Stimulated activated CD4-positive, alpha-beta T cell treated with anti-CD3 and anti-CD28 coated beads, Interleukin-15, amount 100 ng/mL, for 48 hours (primary cell): ENCODE results near the gene TP53AIP1.

Source experiments
- DNase-seq, 2 donors: peaks; one replicate each; pipeline ENCODE4 v3.0.0-alpha.2; 2020; ENCODE audit warnings: low read depth in 2 of 2

TP53AIP1 gene

GRCh38 chr11:128906185-128907050, 36.3 kb downstream of the TP53AIP1 start:
- DNase-seq: no peak

GRCh38 chr11:128905345-128906184, 37.1 kb downstream of the TP53AIP1 start:
- DNase-seq: no peak

GRCh38 chr11:128904656-128905344, 37.9 kb downstream of the TP53AIP1 start:
- DNase-seq: no peak

GRCh38 chr11:128904303-128904655, 38.4 kb downstream of the TP53AIP1 start:
- no peak for DNase-seq

- DNase-seq: no peak
Measured at GRCh38 chr11:128903248-128904061, 39.2 kb downstream of the TP53AIP1 start.

GRCh38 chr11:128902515-128903066, 40.1 kb downstream of the TP53AIP1 start:
- no peak for DNase-seq

- no peak for DNase-seq
Measured at GRCh38 chr11:128901653-128902514, 40.8 kb downstream of the TP53AIP1 start.

GRCh38 chr11:128900468-128900867, 42.2 kb downstream of the TP53AIP1 start:
- no peak for DNase-seq

- no peak for DNase-seq
Measured at GRCh38 chr11:128898580-128899344, 43.9 kb downstream of the TP53AIP1 start.

GRCh38 chr11:128897826-128898225, 44.8 kb downstream of the TP53AIP1 start:
- no peak for DNase-seq

- no peak for DNase-seq
Measured at GRCh38 chr11:128896356-128896755, 46.3 kb downstream of the TP53AIP1 start.

GRCh38 chr11:128895526-128895925, 47.1 kb downstream of the TP53AIP1 start:
- no peak for DNase-seq

- DNase-seq: no peak
Measured at GRCh38 chr11:128894685-128895084, 48.0 kb downstream of the TP53AIP1 start.

GRCh38 chr11:128894286-128894681, 48.4 kb downstream of the TP53AIP1 start:
- no peak for DNase-seq

GRCh38 chr11:128893578-128894285, 48.9 kb downstream of the TP53AIP1 start:
- no peak for DNase-seq

- DNase-seq: no peak
Measured at GRCh38 chr11:128892866-128893565, 49.7 kb downstream of the TP53AIP1 start.

GRCh38 chr11:128891913-128892398, 50.7 kb downstream of the TP53AIP1 start:
- no peak for DNase-seq
